ENCODE measurements around the gene GAB2.

The GAB2 gene

GRCh38 chr11:78325274-78325781, 92.3 kb downstream of the GAB2 start:
- H3K36me3 ChIP-seq (ENCODE audit: control insufficient read depth in 2 of 2, insufficient read depth in 1 of 2, low read length in 2 of 2): no peaks in the 10 kb centered on the region
- TF ChIP-seq EGR2 (tag by site-specific recombination; IDR thresholded peaks at IDR 0.05; ENCODE audit: low read depth) (no peak), ZNF549 (tag by site-specific recombination; IDR thresholded peaks at IDR 0.05) (no peak), SETDB1 (IDR thresholded peaks at IDR 0.05; ENCODE audit: insufficient read length, low read length) (no peak), ZSCAN23 (tag by site-specific recombination; IDR thresholded peaks at IDR 0.05) (no peak), ZNF518A (tag by site-specific recombination; conservative IDR thresholded peaks at IDR 0.05; ENCODE audit: low read depth) (no peak), BCL11A (tag by site-specific recombination; IDR thresholded peaks at IDR 0.05; ENCODE audit: low read depth) (no peak), ZNF140 (tag by site-specific recombination; IDR thresholded peaks at IDR 0.05) (no peak), ZXDB (tag by site-specific recombination; IDR thresholded peaks at IDR 0.05) (no peak), KLF7 (tag by site-specific recombination; IDR thresholded peaks at IDR 0.05; ENCODE audit: borderline replicate concordance) (no peak), ZNF555 (tag by site-specific recombination; conservative IDR thresholded peaks at IDR 0.05) (no peak), YY2 (tag by site-specific recombination; IDR thresholded peaks at IDR 0.05) (no peak), ZNF112 (tag by site-specific recombination; IDR thresholded peaks at IDR 0.05) (no peak), ZNF600 (tag by site-specific recombination; IDR thresholded peaks at IDR 0.05) (no peak), HOXC10 (CRISPR knock-in tag; IDR thresholded peaks at IDR 0.05) (no peak), SCRT1 (tag by site-specific recombination; IDR thresholded peaks at IDR 0.05; ENCODE audit: borderline replicate concordance) (no peak), ZNF394 (tag by site-specific recombination; IDR thresholded peaks at IDR 0.05; ENCODE audit: borderline replicate concordance) (no peak), ZFHX2 (tag by site-specific recombination; conservative IDR thresholded peaks at IDR 0.05) (no peak)
- no peaks in the 10 kb centered on the region for H3K4me1 ChIP-seq (ENCODE audit: control insufficient read depth, insufficient read depth, low read length)
- no peaks in the 10 kb centered on the region for H3K9me3 ChIP-seq (ENCODE audit: control insufficient read depth, insufficient read depth, low read depth, low read length)
- no peak overlapping the region for H3K4me3 ChIP-seq (ENCODE audit: low read depth, low read length)
- no peak overlapping the region for H3K27ac ChIP-seq (ENCODE audit: extremely low read depth, low read depth, low read length)
- ChIA-PET POLR2A (no interaction called here), CTCF (no interaction called here)

GRCh38 chr11:78323363-78323762, 94.3 kb downstream of the GAB2 start:
- Histone ChIP-seq H3K27ac (ENCODE audit: extremely low read depth, low read depth, low read length) (no peak overlapping the region), H3K4me3 (ENCODE audit: low read depth, low read length) (no peak overlapping the region), H3K9me3 (ENCODE audit: control insufficient read depth, insufficient read depth, low read depth, low read length) (no peaks in the 10 kb centered on the region), H3K36me3 (ENCODE audit: control insufficient read depth in 2 of 2, insufficient read depth in 1 of 2, low read length in 2 of 2) (no peaks in the 10 kb centered on the region), H3K4me1 (ENCODE audit: control insufficient read depth, insufficient read depth, low read length) (no peaks in the 10 kb centered on the region)
- ChIA-PET CTCF (interaction anchor here (0.6 kb wide), 1 partner anchor 27 kb away, joined by 5 read pairs; no protein-coding TSS in a partner anchor), POLR2A (interaction anchor here (0.6 kb wide), 1 partner anchor 109 kb away, joined by 6 read pairs; no protein-coding TSS in a partner anchor)
- TF ChIP-seq ZNF76 (tag by site-specific recombination; IDR thresholded peaks at IDR 0.05; ENCODE audit: borderline replicate concordance, low read depth) (no peak), ZNF600 (tag by site-specific recombination; IDR thresholded peaks at IDR 0.05) (no peak), ZNF580 (tag by site-specific recombination; IDR thresholded peaks at IDR 0.05) (no peak), OSR2 (tag by site-specific recombination; IDR thresholded peaks at IDR 0.05) (no peak), ZNF146 (tag by site-specific recombination; IDR thresholded peaks at IDR 0.05) (no peak), YY1 (tag by site-specific recombination; IDR thresholded peaks at IDR 0.05) (no peak), PBX3 (CRISPR knock-in tag; IDR thresholded peaks at IDR 0.05) (no peak), ZNF785 (tag by site-specific recombination; IDR thresholded peaks at IDR 0.05) (no peak), ZNF692 (tag by site-specific recombination; IDR thresholded peaks at IDR 0.05) (no peak), KLF7 (tag by site-specific recombination; IDR thresholded peaks at IDR 0.05; ENCODE audit: borderline replicate concordance) (no peak), ZNF560 (tag by site-specific recombination; IDR thresholded peaks at IDR 0.05; ENCODE audit: borderline replicate concordance) (no peak), ZNF433 (tag by site-specific recombination; IDR thresholded peaks at IDR 0.05; ENCODE audit: low read depth) (no peak), ZNF140 (tag by site-specific recombination; IDR thresholded peaks at IDR 0.05) (no peak), ZNF488 (tag by site-specific recombination; IDR thresholded peaks at IDR 0.05) (no peak)
